Loucy (cell line): ENCODE measurements around the gene ADAMTS2.

ENCODE experiments used
- CTCF ChIP-seq: fragments of 200-600 bp; sonication (generic); conservative IDR thresholded peaks from 2 replicates; pipeline ENCODE4 v1.5.1; 2014; ENCODE audit warnings: mild to moderate bottlenecking, antibody characterized with exemption, low read length
- EZH2phosphoT487 ChIP-seq: fragments of 200-600 bp; IDR thresholded peaks from 2 replicates; pipeline ENCODE4 v1.6.1; 2018; ENCODE audit warnings: antibody characterized with exemption, mild to moderate bottlenecking, moderate library complexity, borderline replicate concordance

GRCh38 chr5:179319123-179319522 lies 26.1 kb downstream of the ADAMTS2 start:
- TF ChIP-seq CTCF (no peak), EZH2phosphoT487 (no peak)
